Measurements from ENCODE around the gene SGTA. TPM values are rescaled to one million over a fixed set of nuclear protein-coding genes. Genes with fewer than 3 reads are reported as not detected.

SGTA gene
- total and polyA plus RNA-seq, 2 experiments from 2014 or later = 71.6 to 102 TPM

DNA sequence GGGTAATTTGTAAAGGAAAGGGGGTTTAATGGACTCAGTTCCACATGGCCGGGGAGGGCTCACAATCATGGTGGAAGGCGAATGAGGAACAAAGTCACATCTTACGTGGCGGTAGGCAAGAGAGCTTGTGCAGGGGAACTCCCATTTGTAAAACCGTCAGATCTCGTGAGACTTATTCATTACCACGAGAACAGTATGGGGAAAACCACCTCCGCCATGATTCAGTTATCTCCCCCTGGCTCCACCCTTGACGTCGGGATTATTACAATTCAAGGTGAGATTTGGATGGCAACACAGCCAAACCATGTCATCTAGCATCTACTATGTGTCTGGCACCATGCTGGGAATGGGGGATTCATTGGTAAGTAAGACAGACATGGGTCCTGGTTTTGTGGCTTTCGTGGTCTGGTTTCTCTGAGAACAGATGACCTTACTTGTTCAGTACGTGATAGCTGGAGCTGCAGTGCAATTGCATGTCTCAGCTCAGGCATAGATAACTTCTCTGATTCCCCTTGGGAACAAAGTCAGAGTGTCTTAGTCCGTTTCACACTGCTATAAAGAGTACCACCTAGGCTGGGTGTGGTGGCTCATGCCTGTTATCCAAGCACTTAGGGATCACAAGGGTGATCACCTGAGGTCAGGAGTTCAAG, 44.9 kb upstream of the SGTA start (continued):
- TF ChIP-seq ZNF462 (CRISPR knock-in tag; IDR thresholded peaks at IDR 0.05) (no peak), ZNF331 (CRISPR knock-in tag; IDR thresholded peaks at IDR 0.05; ENCODE audit: low read depth) (no peak), STAT1 (IDR thresholded peaks at IDR 0.05; ENCODE audit: unreplicated experiment) (no peak)

DNA sequence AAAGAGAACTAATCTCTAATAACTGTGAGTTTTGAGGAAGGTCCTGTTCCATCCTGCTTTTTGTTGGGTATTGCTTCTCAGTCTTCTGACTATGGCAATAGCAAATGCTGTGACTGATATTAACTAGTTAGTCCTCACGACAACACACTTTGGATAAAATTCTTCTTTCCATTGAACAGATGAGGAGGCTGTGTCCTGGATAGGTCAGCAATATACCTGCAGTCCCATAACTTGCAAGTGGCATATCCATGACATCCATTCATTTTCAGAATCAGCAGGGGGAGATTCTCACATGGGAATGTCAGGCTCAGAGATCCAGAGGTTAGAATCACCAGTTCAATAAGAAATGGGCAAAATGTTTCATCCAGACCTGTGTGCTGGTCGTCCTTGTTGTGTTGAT, 43.9 kb upstream of the SGTA start:
- H3K27ac Mint-ChIP-seq = no peak overlapping the region
- peaks cover 66% of the 10 kb centered on the region for H3K9me3 Mint-ChIP-seq
- Histone ChIP-seq H3K4me3 (no peak overlapping the region), H3K36me3 (ENCODE audit: insufficient read depth) (no peaks in the 10 kb centered on the region), H3K27ac (ENCODE audit: low read depth) (no peak overlapping the region), H2AFZ (no peak overlapping the region), H4K20me1 (replicated peaks; ENCODE audit: insufficient read depth) (no peaks in the 10 kb centered on the region), H3K4me2 (no peak overlapping the region), H3K27me3 (ENCODE audit: insufficient read depth) (no peaks in the 10 kb centered on the region), H3K9me2 (ENCODE audit: insufficient read depth) (no peaks in the 10 kb centered on the region), H3K4me1 (ENCODE audit: insufficient read depth) (no peaks in the 10 kb centered on the region), H3F3A (replicated peaks; ENCODE audit: low read depth) (no peaks in the 10 kb centered on the region), H3K79me2 (replicated peaks; ENCODE audit: insufficient read depth) (no peaks in the 10 kb centered on the region)
- peaks cover 3% of the 10 kb centered on the region for H3K27me3 Mint-ChIP-seq (ENCODE audit: insufficient read depth, low read depth, poor library complexity)
- ATAC-seq = no peak
- H3K36me3 Mint-ChIP-seq (ENCODE audit: low read depth) = peaks cover 81% of the 10 kb centered on the region
- H3K4me1 Mint-ChIP-seq = no peaks in the 10 kb centered on the region; the same call in 2 of the 3 replicates
- no peak overlapping the region for H3K4me3 Mint-ChIP-seq
- no peak for DNase-seq (ENCODE audit: low spot score)
- TF ChIP-seq, protein P1, sequence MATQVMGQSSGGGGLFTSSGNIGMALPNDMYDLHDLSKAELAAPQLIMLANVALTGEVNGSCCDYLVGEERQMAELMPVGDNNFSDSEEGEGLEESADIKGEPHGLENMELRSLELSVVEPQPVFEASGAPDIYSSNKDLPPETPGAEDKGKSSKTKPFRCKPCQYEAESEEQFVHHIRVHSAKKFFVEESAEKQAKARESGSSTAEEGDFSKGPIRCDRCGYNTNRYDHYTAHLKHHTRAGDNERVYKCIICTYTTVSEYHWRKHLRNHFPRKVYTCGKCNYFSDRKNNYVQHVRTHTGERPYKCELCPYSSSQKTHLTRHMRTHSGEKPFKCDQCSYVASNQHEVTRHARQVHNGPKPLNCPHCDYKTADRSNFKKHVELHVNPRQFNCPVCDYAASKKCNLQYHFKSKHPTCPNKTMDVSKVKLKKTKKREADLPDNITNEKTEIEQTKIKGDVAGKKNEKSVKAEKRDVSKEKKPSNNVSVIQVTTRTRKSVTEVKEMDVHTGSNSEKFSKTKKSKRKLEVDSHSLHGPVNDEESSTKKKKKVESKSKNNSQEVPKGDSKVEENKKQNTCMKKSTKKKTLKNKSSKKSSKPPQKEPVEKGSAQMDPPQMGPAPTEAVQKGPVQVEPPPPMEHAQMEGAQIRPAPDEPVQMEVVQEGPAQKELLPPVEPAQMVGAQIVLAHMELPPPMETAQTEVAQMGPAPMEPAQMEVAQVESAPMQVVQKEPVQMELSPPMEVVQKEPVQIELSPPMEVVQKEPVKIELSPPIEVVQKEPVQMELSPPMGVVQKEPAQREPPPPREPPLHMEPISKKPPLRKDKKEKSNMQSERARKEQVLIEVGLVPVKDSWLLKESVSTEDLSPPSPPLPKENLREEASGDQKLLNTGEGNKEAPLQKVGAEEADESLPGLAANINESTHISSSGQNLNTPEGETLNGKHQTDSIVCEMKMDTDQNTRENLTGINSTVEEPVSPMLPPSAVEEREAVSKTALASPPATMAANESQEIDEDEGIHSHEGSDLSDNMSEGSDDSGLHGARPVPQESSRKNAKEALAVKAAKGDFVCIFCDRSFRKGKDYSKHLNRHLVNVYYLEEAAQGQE (IDR thresholded peaks at IDR 0.05; ENCODE audit: unreplicated experiment) = no peak
- TF ChIP-seq JUNB (IDR thresholded peaks at IDR 0.05; ENCODE audit: unreplicated experiment) (no peak), EZH2phosphoT487 (IDR thresholded peaks at IDR 0.05; ENCODE audit: unreplicated experiment) (no peak), ZNF331 (CRISPR knock-in tag; IDR thresholded peaks at IDR 0.05; ENCODE audit: low read depth) (no peak), CREB1 (CRISPR knock-in tag; IDR thresholded peaks at IDR 0.05; ENCODE audit: low read depth) (no peak), NANOG (IDR thresholded peaks at IDR 0.05; ENCODE audit: borderline replicate concordance) (no peak), EZH2 (IDR thresholded peaks at IDR 0.05; ENCODE audit: low read depth, unreplicated experiment) (no peak), STAT1 (IDR thresholded peaks at IDR 0.05; ENCODE audit: unreplicated experiment) (no peak)
- TF ChIP-seq, protein P2, sequence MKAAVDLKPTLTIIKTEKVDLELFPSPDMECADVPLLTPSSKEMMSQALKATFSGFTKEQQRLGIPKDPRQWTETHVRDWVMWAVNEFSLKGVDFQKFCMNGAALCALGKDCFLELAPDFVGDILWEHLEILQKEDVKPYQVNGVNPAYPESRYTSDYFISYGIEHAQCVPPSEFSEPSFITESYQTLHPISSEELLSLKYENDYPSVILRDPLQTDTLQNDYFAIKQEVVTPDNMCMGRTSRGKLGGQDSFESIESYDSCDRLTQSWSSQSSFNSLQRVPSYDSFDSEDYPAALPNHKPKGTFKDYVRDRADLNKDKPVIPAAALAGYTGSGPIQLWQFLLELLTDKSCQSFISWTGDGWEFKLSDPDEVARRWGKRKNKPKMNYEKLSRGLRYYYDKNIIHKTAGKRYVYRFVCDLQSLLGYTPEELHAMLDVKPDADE (IDR thresholded peaks at IDR 0.05) = no peak
